ENCODE data around the gene PANK2.
"Not testable (repeated sequence)": the region's sequence is repeated elsewhere in the genome, so short reads cannot be mapped to it uniquely, and the experiment has no call there.

Gene PANK2

DNA sequence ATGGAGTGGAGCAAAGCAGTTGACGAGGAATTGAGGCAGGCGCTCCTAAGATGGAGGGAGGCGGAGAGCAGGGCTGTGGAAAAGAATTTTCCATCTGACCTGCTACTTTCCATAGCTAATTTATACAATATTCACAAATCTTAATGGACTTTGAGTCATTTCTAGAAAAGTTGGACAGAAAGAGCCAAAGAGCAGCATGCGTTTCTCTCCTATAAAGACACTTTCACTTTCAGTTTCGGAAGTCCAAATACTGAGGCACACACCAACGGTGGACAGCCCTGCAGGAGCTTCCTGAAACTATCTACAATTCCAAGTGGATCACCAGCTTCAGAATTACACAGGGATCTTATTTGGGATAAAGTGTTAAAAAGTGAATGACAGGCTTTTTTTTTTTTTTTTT lies 43.5 kb downstream of the PANK2 start:
- POLR2A ChIA-PET, result no interaction called here
- DNase-seq (ENCODE audit: extremely low spot score), result no peak
- no peak for TF ChIP-seq SUZ12 (IDR thresholded peaks at IDR 0.05)
- no peak for TF ChIP-seq ARNT (IDR thresholded peaks at IDR 0.05)
- no peak for TF ChIP-seq NFRKB (IDR thresholded peaks at IDR 0.05)
- CTCF ChIA-PET, result no interaction called here

DNA sequence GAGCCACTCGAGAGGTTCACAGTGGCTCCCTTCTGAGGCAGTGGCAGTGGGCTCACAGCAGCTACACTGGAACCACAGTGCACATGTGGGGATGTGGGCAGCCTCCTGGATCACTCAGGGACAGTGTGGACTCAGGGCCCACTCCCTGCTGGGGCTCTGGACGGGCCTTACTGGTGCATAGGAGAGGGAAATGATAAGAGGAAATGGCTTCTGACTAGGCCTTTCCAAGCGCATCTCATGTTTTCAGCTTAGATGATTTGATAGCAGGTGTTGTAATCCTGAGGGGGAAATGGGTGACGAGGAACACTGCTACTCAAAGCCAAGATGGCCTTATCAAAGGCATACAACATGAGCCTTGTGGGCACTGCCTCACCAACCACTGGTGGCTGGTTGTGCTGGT lies 44.0 kb downstream of the PANK2 start:
- CTCF ChIA-PET, result no interaction called here
- POLR2A ChIA-PET, result no interaction called here
- no peak for DNase-seq (ENCODE audit: extremely low spot score)
- TF ChIP-seq FOXK2 (IDR thresholded peaks at IDR 0.05) (no peak), HDGF (IDR thresholded peaks at IDR 0.05; ENCODE audit: borderline replicate concordance) (no peak), ARNT (IDR thresholded peaks at IDR 0.05) (no peak), CTBP1 (IDR thresholded peaks at IDR 0.05; ENCODE audit: borderline replicate concordance) (no peak), SUZ12 (IDR thresholded peaks at IDR 0.05) (no peak), FOXA1 (IDR thresholded peaks at IDR 0.05) (no peak), LEF1 (IDR thresholded peaks at IDR 0.05; ENCODE audit: borderline replicate concordance) (no peak), SP1 (IDR thresholded peaks at IDR 0.05) (no peak)

DNA sequence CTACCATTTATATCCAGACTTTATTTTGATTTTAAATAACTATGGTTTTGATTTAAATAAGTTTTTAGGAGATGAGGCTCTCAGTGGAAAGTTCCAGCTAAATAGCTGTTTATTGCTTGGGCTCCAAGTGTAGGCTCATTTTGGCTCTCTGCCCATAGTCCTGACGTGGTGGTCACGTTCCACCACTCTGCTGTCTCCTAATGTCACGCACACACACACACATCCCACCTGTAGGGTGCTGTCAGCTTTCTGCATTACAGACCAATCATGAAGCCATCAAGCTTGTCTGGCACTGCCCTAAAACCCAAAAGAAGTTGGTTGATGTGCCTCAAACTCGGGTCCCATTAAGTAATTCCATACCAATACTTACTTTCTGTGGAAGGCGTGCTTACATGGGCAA lies 45.4 kb downstream of the PANK2 start:
- ChIA-PET CTCF (no interaction called here), POLR2A (no interaction called here)
- TF ChIP-seq FOXM1 (IDR thresholded peaks at IDR 0.05; ENCODE audit: borderline replicate concordance) (no peak), SUZ12 (IDR thresholded peaks at IDR 0.05) (no peak), LEF1 (IDR thresholded peaks at IDR 0.05; ENCODE audit: borderline replicate concordance) (no peak)
- DNase-seq (ENCODE audit: extremely low spot score), result no peak

DNA sequence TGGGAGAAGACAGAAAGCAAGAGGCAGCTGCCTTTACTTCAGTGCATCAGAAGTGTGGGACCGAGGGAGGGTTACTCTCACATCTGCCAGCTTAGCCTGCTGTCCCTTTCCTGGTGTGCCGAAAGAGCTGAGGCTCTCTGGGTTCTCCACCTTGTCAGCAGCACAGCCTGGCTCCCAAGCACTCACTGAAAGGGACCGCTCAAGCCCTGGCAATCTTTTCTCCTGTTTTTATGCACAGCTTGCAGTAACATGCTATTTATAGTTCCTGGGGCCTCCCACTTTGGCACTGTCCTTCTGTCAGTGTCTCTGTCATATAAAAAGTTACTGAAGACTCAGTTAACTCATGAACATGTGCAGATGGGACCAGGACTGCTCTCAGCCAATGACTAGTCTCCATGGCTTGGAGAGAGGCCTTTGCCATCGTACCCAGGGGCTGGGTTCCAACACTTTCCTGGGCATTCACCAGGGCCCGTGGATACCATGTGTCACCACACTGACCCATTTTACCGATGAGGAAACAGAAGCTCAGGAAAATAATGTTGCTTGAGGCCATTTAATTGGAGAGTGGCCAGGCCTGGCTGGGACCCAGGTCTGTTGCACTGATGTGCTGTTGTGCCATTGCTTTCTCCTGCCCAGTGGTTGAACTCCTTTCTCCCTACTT lies 46.2 kb downstream of the PANK2 start:
- POLR2A ChIA-PET, result interaction anchor here (0.6 kb wide), 1 partner anchor 251 kb away, joined by 3 read pairs; no protein-coding TSS in a partner anchor
- CTCF ChIA-PET, result no interaction called here
- no peak for TF ChIP-seq L3MBTL2 (conservative IDR thresholded peaks at IDR 0.05)
- TF ChIP-seq BHLHE40 (IDR thresholded peaks at IDR 0.05; ENCODE audit: borderline replicate concordance), result no peak
- no peak for TF ChIP-seq SUZ12 (IDR thresholded peaks at IDR 0.05)
- TF ChIP-seq ELF4 (IDR thresholded peaks at IDR 0.05), result no peak
- TF ChIP-seq FOXM1 (IDR thresholded peaks at IDR 0.05; ENCODE audit: borderline replicate concordance), result no peak
- no peak for TF ChIP-seq FOXA1 (IDR thresholded peaks at IDR 0.05)

GRCh38 chr20:3935956-3936340 lies 46.8 kb downstream of the PANK2 start:
- ChIA-PET CTCF (no interaction called here), POLR2A (no interaction called here)
- no peak for DNase-seq (ENCODE audit: extremely low spot score)
- TF ChIP-seq SP1 (IDR thresholded peaks at IDR 0.05) (no peak), FOXK2 (IDR thresholded peaks at IDR 0.05) (no peak), L3MBTL2 (conservative IDR thresholded peaks at IDR 0.05) (no peak), CTBP1 (IDR thresholded peaks at IDR 0.05; ENCODE audit: borderline replicate concordance) (no peak), ARNT (IDR thresholded peaks at IDR 0.05) (no peak), FOXM1 (IDR thresholded peaks at IDR 0.05; ENCODE audit: borderline replicate concordance) (no peak), ELF4 (IDR thresholded peaks at IDR 0.05) (no peak)

More for the DNA sequence above, 46.2 kb downstream of the PANK2 start:
- DNase-seq (ENCODE audit: extremely low spot score), result no peak

DNA sequence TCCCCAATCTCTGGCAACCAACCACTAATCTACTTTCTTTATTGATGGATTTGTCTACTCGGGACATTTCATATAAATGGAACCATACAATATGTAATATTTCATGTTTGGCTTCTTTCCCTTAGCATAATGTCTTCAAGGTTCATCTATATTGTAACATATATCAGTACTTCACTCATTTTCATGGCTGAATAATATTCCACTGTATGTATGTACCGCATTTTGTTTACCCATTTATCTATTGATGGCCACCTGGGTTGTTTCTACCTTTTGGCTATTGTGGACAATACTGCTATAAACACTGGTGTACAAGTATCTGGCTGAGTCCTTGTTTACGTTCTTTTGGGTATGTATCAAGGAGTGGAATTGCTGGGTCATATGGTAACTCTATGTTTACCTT lies 48.4 kb downstream of the PANK2 start:
- ChIA-PET POLR2A (no interaction called here), CTCF (no interaction called here)
- TF ChIP-seq SUZ12 (IDR thresholded peaks at IDR 0.05) (no peak), SP1 (IDR thresholded peaks at IDR 0.05) (no peak), L3MBTL2 (conservative IDR thresholded peaks at IDR 0.05) (no peak), NFRKB (IDR thresholded peaks at IDR 0.05) (no peak), HDGF (IDR thresholded peaks at IDR 0.05; ENCODE audit: borderline replicate concordance) (no peak), ARNT (IDR thresholded peaks at IDR 0.05) (no peak), PKNOX1 (IDR thresholded peaks at IDR 0.05) (no peak), CTBP1 (IDR thresholded peaks at IDR 0.05; ENCODE audit: borderline replicate concordance) (no peak), LEF1 (IDR thresholded peaks at IDR 0.05; ENCODE audit: borderline replicate concordance) (no peak), FOXK2 (IDR thresholded peaks at IDR 0.05) (no peak), FOXA1 (IDR thresholded peaks at IDR 0.05) (no peak), ELF4 (IDR thresholded peaks at IDR 0.05) (no peak), TARDBP (IDR thresholded peaks at IDR 0.05) (no peak), BHLHE40 (IDR thresholded peaks at IDR 0.05; ENCODE audit: borderline replicate concordance) (no peak), FOXM1 (IDR thresholded peaks at IDR 0.05; ENCODE audit: borderline replicate concordance) (no peak), ZNF384 (IDR thresholded peaks at IDR 0.05) (no peak)
- no peak for DNase-seq (ENCODE audit: extremely low spot score)

DNA sequence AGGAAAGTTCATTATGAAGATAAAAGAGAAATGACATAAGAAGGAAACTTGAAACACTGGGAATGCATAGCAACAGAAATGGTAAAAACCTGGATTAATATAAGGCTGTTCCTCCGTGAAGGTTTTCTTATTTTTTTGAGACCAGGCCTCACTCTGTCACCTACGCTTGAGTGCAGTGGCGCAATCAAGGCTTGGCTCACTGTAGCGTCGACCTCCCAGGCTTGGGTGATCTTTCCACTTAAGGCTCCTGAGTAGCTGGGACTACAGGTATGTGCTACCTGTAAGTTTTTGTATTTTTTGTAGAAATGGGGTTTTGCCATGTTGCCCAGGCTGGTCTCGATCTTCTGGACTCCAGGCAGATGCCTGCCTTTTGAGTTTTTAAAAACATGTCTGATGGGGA lies 51.7 kb downstream of the PANK2 start:
- ChIA-PET POLR2A (no interaction called here), CTCF (no interaction called here)
- no peak for DNase-seq (ENCODE audit: extremely low spot score)
- TF ChIP-seq ARNT (IDR thresholded peaks at IDR 0.05) (no peak), NFRKB (IDR thresholded peaks at IDR 0.05) (no peak), SP1 (IDR thresholded peaks at IDR 0.05) (no peak), LEF1 (IDR thresholded peaks at IDR 0.05; ENCODE audit: borderline replicate concordance) (no peak), ELF4 (IDR thresholded peaks at IDR 0.05) (no peak), SUZ12 (IDR thresholded peaks at IDR 0.05) (no peak), FOXK2 (IDR thresholded peaks at IDR 0.05) (no peak), PKNOX1 (IDR thresholded peaks at IDR 0.05) (no peak), L3MBTL2 (conservative IDR thresholded peaks at IDR 0.05) (no peak), TARDBP (IDR thresholded peaks at IDR 0.05) (no peak), HDGF (IDR thresholded peaks at IDR 0.05; ENCODE audit: borderline replicate concordance) (no peak), FOXM1 (IDR thresholded peaks at IDR 0.05; ENCODE audit: borderline replicate concordance) (no peak)

- POLR2A ChIA-PET; DNase-seq (ENCODE audit: extremely low spot score): not testable (repeated sequence)
- CTCF ChIA-PET, result interaction anchor here (0.6 kb wide), 1 partner anchor 57 kb away, joined by 3 read pairs; no protein-coding TSS in a partner anchor
Measured at GRCh38 chr20:3946666-3947065, 57.5 kb downstream of the PANK2 start.

All from HEK293T (cell line).